22Rv1 (cell line): ENCODE data around the gene IZUMO4.

Source experiments
- CTCF ChIP-seq: fragments of 450-650 bp; IDR thresholded peaks from 2 replicates; pipeline ENCODE4 v1.5.1; 2017; ENCODE audit warnings: mild to moderate bottlenecking
- ZFX ChIP-seq: fragments of 450-650 bp; IDR thresholded peaks from 2 replicates; pipeline ENCODE4 v1.6.1; 2017; ENCODE audit warnings: antibody characterized with exemption, borderline replicate concordance

DNA sequence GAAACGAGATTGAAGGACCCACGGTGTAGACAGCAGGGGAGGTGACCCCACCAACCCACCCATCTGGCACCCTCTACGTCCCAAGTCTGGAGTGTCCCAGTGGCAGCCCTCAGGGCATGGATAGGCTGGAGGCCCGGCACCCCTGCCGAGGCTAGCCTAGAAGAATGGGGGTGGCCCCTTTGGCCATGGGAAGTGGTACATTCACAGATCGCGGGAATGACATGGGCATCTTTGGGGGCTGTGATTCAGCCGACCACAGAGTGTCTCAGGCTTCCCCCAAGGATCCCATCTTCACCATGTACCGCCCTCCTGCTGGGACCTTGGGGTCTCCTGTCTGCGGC is 34.4 kb upstream of the IZUMO4 start:
- TF ChIP-seq CTCF, result no peak
- TF ChIP-seq ZFX, result no peak
